ENCODE measurements around the gene APOBEC2.

The APOBEC2 gene

DNA sequence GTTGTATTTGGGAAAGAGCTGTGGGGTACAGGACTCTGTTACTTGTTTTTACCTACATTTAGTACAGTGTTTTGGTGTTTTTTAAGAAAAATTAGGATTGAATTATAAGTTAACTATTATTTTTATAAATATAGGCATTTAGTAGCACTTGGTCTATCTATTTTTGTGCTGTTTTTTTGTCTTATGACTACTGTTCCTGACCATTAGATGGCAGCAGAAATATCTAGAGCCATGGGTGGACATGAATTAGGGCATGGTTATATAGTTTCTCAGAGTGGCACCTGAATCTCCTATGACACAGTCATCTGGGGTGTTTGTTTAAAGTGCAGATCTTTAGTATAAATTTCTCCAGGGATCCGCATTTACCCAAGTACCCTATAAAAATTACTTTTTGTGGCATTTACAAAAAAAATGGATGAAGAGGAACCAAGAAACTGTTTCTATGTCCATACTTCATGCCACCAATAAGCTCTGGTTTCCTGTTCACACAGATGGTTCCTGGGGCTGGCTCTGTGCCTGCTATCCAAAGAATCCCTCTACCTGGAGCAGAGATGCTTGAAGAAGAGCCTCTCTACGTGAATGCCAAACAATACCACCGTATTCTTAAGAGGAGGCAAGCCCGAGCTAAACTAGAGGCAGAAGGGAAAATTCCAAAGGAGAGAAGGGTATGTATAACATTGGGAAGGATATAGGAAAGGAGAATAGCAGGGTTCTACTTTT is 39.6 kb downstream of the APOBEC2 start:
- peak; percentile 46 for FAIRE-seq

DNA sequence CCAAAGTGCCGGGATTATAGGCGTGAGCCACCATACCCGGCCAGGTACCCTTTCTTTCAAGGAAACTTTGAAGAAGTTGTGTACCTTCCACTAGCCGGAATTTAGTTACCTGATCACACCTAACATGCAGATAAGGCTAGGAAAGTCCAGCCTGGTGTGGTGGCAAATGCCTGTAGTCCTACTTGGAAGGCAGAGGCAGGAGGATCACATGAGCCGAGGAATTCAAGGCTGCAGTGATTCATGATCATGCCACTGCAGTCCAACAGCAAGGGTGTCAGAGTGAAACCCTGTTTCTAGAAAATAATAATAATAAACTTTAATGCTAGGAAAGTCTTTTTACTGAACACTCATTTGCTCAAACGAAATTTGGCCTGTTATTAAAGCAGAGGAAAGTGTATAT is 40.7 kb downstream of the APOBEC2 start:
- no peak for FAIRE-seq

GRCh38 chr6:41097467-41098090 is 44.6 kb downstream of the APOBEC2 start:
- FAIRE-seq = no peak

DNA sequence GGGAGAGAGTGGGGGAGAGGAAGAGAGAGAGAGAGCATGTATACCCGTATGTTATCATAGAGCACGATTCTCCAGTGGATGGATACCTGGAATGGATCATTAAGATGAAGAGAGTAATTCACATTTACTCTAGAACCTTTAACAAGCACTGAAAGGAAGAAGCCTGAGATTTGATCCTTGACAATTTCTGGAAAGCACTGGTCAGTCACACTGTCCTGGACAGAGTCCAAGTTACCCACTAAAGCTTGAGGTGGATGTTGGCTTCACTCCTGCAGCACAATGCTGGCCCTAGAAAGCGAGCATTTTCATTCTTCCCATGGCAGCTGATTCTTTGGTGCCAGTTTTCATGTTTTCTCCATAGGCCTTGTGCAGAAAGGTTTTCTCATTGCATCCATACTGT is 45.4 kb downstream of the APOBEC2 start:
- no peak for FAIRE-seq

DNA sequence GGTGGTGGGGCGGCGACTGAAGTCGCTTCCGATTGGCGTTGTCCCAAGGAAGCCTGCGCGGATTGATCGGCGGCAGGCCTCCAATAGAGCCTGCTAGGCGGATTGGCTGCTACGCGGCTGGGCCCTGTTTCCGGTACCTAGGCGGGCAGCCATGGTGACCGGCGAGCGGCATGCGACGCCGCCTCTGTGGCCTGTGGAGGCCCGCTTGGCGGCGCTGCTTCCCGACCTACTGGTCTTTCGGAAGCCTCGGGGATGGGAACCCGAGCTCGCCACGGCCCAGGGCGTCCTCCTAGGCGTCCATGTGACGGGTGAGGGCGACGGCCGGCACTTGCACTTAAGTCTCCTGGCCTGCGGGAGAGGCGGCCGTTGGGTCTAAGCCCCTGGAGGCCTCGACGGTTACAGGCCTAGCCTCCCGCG is 47.9 kb downstream of the APOBEC2 start:
- no peak for FAIRE-seq

DNA sequence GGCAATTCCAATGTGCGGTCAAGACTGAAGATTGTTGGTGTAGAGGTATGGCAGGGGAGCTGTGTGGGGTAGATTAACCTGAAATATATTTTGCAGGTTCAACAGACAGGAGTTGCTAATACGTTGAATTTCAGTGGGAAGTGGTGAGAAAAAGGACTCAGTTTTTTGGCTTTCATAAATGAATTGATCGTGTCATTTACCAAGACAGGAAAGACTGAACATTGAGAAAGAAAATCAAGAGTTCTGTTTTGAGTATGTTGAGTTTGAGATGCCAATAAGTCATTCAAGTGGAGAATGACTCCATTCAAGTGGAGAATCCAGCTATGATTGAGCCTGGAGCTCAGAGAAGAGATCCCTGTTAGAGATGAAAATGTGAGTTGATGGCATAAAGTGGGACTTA is 50.8 kb downstream of the APOBEC2 start:
- no peak for FAIRE-seq

- FAIRE-seq = no peak
Measured at GRCh38 chr6:41111017-41111416, 58.0 kb downstream of the APOBEC2 start.

Data from G401.6 (cell line).